NT2/D1 (cell line): ENCODE measurements around the gene RGPD5.
"Not testable (repeated sequence)": the region's sequence is repeated elsewhere in the genome, so short reads cannot be mapped to it uniquely, and the experiment has no call there.

Source experiments
- YY1 ChIP-seq: IDR thresholded peaks from 2 replicates; pipeline ENCODE4 v1.6.1; 2011; ENCODE audit not compliant: insufficient read length, insufficient read depth
- ZNF274 ChIP-seq: IDR thresholded peaks from 2 replicates; pipeline ENCODE4 v1.6.1; 2011; ENCODE audit warnings: mild to moderate bottlenecking, low read depth, low read length

GRCh38 chr2:109891024-109891423 lies 96.9 kb downstream of the RGPD5 start:
- TF ChIP-seq ZNF274, YY1: not testable (repeated sequence)
